NCI-H526 treated with DMSO at 0.1 percent for 48 hours (cell line): Measurements from ENCODE around the gene PDE4D.
"Not testable (repeated sequence)": the region's sequence is repeated elsewhere in the genome, so short reads cannot be mapped to it uniquely, and the experiment has no call there.

ENCODE experiments used
- DNase-seq: peaks from one replicate; lab custom pipeline; 2025; lab: John Stamatoyannopoulos, UW

PDE4D gene

DNA sequence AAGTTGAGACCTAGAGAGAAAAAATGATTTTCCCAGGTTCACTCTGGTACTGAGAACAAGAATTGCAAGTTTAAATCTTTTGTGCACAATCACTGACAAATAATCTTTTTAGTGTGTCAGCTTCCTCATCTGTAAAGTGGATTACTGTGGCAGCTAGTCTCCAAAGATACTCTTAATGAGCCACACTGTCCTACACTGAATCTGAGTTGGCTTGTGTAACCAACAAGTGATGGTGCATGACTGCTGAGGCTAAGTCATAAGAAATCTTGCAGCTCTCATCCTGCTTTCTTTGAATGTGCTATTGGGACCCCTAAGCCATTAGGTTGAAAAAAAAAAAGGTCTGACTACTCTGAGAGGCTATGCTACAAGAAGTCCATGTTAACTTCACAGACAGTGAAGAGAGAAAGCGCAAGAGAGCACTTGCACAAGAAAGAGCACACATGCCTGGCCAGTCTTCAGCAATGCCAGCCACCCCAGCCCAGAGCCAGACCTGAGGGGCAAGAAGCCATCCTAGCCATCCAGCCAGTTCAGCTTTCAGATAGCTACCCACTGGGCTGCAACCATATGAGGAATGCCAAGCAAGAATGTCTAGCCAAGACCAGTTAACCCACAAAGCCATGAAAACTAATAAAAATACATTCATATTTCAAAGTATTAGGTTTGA, 891.2 kb downstream of the PDE4D start:
- DNase-seq, result no peak

DNA sequence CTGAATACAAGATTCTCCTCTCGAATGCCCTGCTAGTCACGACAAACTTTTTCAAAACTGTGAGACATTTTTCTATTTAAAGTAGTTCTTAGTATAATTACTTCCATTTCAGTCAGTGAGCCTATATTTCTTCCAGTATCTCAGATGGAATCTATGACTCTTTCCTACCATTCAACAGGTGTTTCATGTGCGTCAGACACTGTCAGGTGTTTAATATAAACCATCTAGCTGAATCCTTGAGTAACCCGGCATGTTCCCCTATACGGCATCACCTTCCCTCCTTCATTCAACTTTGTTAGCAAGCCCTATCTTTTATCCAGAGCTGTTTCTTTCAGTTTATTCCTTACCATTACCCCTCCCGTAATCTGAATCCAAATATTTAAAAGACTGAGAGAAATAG, 891.8 kb downstream of the PDE4D start:
- DNase-seq, result no peak

- no peak for DNase-seq
Observed at GRCh38 chr5:59001154-59001553, 892.4 kb downstream of the PDE4D start.

DNA sequence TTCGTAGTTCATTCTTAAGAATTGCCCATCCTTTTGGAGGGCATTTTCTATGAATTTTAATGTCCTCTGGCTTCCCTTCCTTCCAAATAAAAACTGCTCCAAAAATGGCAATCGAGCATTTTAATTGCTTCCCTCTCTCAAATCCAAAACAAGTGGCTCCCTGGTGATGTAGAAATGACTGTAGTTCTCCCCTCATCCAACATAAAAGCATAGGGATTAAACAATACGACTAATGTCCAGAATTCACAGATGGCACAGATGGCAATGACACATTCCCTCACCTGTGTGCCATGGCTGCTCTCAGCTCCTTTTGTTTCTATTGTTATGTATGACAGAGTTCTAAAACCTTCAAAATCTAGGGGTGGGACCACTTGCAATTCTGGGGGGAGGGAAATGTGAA, 893.3 kb downstream of the PDE4D start:
- no peak for DNase-seq

DNA sequence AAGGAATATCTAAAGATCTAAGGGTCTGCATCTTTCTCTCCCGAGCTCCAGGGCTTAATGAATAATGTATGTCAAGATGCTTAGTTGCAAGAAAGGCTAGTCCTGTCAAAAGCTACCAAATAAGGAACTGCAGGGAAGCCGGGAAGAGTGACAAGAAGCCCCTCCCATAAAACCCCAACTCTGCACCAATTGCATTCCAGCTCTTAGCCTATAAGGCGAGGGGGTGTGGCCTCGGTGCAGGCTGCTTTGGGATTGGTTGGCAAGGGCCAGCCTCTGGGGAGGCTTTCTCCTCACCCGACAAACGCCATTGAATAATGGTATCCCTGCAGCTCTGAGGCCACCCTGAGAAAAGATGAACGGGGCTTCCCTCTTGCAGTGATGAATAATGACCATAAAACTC, 893.7 kb downstream of the PDE4D start:
- DNase-seq, result no peak

DNA sequence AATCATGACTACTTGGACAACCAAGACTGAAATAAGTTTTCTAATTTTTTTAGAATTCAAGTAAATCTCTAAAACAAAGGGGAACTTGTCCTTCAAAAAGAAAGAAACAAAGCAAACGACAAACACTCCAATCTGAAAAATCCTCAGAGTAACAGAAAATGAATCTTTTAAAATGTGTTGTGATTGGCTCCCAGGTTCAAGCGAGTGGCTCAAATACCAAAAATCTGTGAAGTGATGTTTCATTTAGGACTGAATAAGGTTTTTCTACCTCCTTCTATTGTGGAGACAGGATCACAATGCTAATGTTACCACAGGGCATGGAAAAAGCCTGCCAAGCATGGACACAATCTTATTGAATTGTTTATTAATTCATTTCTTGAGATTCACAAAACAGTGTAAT, 895.0 kb downstream of the PDE4D start:
- DNase-seq, result no peak

- DNase-seq, result not testable (repeated sequence)
Observed at GRCh38 chr5:58995779-58996178, 897.7 kb downstream of the PDE4D start.

DNA sequence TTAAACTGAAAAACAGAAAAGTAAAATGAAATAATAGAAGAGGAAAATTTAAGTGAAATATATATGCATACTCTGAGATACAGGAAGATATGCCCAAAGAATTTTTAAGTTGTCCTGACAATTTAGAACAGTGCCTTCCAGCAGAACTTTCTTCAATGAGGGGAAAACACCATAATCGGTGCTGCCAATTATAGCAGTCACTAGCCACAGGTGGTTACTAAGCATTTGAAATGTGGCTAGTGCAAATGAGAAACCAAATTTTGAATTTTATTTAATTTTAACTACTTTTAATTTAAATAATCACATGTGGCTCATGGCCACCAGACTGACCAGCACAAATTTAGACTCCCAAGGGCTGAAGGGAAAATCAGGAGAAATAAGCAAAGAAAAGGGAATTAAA, 900.1 kb downstream of the PDE4D start:
- no peak for DNase-seq

DNA sequence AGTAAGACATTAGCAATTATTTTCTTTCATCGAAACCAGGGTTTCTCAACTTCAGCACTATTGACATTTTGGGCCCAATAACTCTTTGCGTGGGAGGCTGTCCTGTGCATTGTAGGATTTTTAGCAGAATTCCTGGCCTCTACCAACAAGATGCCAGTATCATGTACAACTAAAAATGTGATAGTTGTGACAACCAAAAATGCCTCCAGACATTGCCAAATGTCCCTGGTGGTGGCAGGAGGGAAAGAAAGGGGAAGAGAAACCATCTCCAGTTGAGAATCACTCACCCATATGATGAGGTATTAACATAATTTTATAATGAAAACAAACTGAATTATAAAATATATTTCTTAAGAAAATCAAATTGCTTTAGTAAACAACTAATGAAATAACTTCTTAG, 904.6 kb downstream of the PDE4D start:
- no peak for DNase-seq

GRCh38 chr5:58987193-58987592, 906.3 kb downstream of the PDE4D start:
- no peak for DNase-seq

- no peak for DNase-seq
Observed at GRCh38 chr5:58986281-58986680, 907.2 kb downstream of the PDE4D start.

DNA sequence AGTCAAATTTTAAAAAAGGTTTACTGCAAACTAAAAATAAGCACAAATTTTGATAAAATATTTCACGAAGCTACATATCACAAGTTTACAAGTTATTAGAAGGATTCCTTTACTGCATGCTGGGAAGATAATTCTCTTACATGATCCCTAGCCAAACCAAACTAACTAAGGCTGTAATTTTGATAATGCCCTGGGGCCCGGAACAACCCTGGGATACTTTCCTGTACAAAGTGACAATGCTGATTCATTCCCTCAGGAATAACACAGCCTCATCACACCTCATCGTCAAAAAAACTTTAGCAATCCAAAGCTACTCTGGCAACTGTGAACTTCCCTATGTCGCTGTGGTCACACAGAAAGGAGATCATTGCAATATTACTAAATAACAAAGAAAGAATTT, 907.8 kb downstream of the PDE4D start:
- DNase-seq, result no peak

DNA sequence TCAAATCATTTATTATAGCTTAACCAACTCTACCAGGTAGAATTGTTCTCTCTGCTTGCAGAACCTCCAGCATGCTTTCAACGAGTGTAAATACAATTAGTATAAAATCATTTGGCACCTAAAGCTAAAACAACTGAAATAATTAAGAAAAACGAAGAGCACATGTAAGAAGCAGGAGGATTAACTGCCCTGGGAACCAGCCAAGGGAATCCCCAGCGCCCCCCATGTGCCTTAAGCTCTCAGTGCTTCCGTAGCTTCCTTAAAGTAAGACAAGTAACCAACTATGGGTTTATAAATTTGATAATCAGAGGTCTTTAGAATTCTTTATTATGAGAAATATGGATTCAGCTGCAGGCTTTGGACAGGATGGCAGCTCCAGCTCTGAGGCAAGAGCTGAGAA, 908.2 kb downstream of the PDE4D start:
- DNase-seq, result no peak

DNA sequence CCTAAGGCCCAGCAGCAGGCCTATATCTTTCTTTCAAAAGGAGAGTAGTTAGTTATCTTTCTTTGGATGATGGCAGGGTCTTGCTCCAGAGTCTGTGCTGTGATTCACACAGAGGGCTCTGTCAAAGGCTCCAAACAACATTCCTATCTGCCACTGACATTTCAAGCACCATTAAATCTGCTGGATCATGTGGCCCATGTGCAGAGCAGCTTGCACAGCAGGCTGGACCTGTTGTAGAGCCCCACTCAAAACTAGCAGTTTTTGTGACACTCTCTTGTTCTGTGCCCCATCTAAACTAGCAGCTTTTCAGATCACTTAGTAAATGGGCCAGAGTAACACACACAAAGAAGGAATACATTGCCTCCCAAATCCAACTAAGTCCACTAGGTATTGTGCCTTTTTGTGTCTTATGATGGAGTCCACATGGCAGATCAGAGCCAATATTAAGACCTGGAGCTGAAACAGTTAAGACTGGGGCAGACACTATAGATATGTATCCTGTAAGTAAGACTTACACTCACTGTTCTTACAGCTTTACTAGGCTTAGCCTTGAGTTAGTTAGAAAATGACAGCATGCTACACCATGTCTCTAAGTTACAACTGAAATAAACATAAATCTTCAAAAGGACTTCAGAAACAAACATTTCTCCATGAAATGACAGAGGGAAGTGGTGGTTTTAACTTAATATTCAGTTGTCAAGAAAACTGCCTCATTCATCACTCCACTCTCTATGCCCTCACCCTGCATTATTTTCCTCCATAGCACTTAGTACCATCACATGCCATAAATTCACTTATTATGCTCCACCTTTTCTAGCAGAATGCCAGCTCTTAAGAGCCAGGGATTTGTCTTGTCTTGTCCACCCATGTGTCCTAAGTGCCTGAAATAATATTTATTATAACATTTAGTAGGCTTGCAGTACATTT, 909.7 kb downstream of the PDE4D start:
- DNase-seq, result no peak

DNA sequence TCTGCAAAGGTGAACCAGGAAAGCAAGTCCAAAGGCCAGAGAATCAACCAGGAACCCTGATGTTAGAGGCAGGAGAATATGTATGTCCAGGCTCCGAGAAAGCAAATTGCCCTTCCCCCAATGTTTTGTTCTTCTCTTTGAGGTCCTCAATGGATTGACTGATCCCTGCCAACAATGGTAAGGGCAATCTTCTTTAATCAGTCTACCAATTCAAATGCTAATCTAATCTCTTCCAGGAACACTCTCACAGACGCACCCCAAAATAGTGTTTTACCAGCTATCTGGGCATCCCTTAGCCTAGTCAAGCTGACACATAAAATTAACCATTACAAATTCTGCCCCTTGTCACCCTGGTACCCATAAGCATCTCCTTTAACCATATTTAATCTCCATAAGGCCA, 912.6 kb downstream of the PDE4D start:
- no peak for DNase-seq

DNA sequence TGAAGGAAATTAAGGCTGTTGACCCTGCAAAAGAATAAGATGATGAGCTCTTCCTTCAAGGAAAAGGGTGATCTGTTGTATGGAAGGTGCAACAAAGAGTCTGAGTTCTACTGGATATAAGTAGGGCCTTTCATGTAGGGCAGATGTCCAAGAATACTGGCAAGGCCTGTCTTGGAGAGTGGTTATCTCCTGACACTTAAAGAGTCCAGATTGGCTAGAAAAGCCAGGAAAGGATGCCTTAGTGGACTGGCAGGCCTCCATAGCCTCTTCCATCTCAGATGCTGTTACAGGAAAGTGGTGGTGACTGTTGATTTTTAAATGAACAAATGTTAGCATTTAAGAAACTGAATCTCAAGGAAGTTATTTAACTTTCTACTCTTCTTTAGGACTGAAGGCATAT, 914.4 kb downstream of the PDE4D start:
- DNase-seq, result no peak

- no peak for DNase-seq
Observed at GRCh38 chr5:58974601-58975000, 918.9 kb downstream of the PDE4D start.

GRCh38 chr5:58974083-58974482, 919.4 kb downstream of the PDE4D start:
- DNase-seq, result no peak

DNA sequence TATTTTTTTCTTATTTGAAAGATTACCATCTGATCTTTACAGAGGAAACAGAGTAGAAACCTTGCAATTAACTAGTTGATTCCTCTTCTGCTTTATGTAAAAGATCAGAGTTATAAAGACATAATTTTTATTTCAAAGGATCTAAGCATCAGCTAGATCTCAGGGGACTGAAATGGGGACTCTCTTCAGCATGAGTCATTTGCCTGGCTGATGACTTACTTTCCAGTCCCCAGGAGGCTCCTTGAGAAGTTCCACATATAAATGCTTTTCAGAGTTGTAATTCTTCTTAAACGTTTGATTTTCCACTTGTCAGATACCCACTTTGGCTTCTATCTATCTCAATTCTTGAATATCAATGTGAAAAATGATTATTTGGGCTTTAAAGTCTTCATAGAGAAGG, 921.2 kb downstream of the PDE4D start:
- no peak for DNase-seq

DNA sequence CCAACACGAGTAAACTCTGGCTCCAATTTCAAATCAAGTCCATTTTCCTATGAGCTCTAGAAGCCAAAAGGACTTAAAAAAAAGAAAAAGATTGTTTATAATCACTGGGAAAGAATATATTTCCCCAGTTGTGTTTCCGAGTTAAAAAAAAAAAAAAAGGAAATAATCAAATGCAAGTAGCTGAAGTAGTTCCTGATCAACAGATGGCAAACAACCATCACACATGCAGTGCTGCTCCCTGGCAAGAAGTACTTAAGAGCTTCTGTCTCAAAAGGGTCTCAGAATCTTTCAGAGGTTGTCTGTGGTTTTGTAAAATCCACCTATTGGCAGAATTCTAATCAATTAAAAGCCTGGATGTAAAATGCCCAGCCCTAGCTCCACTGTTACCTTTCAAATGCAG, 922.8 kb downstream of the PDE4D start:
- DNase-seq, result no peak

- DNase-seq, result no peak
Observed at GRCh38 chr5:58969795-58970194, 923.7 kb downstream of the PDE4D start.

DNA sequence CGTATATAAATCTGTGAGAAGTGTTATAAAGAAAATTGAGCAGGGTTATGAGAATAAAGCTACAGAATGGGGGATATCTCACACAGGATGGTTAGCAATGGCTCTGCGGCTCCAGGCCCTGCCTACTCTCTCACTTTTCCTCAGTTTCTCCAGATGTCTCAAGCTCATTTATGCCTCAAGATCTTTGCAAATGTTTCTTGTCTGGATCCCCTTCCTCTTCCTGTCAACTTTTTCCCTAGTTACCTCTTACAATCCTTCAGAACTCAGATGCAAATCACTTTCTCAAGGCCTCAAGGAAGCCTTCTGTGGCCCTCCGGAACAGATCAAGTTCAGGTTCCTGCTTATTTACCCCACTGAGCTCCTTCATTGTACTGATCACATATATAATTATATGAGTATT, 924.3 kb downstream of the PDE4D start:
- no peak for DNase-seq

GRCh38 chr5:58968350-58968749, 925.2 kb downstream of the PDE4D start:
- no peak for DNase-seq
